ENCODE data around the gene ASH1L.
"Not testable (repeated sequence)": the region's sequence is repeated elsewhere in the genome, so short reads cannot be mapped to it uniquely, and the experiment has no call there.

Gene ASH1L

DNA sequence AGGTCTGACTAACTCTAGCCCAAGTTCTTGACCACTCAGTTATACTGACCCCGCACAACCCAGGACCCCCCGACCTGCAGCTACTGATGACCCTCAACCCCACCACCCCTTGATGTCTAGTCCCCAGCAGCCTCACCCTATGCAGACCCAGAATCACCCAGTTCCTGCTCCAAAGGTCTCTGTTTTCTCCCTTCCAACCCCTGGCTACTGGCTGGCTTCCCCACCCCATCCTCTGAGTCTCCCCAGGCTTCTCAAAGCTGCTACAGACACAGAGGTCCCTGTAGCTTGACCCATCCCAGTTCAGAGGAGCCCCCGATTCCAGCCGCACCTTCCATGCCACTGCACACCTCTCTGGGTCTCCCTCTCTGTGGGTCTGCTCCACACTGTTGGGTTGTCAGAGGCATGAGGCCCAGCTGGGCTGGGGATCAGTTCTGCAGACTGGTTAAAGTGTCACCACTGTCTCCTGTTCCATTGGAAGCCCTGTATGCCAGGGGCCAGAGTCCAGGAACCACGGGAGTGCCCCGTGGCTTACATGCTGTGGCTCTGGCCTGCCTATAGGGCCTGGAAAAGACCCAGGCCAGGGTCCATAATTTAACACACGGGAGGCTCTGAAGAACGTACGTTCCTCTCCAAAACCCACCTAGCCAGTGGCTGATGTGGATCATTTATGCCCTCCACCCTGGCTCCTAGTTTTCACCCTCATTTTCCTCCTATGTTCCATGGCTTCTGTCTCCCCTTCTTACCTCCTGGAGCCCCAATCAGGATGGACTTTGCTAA, 261.9 kb downstream of the ASH1L start:
- no peak for DNase-seq

- DNase-seq = no peak
Observed at GRCh38 chr1:155300024-155300423, 262.6 kb downstream of the ASH1L start.

DNA sequence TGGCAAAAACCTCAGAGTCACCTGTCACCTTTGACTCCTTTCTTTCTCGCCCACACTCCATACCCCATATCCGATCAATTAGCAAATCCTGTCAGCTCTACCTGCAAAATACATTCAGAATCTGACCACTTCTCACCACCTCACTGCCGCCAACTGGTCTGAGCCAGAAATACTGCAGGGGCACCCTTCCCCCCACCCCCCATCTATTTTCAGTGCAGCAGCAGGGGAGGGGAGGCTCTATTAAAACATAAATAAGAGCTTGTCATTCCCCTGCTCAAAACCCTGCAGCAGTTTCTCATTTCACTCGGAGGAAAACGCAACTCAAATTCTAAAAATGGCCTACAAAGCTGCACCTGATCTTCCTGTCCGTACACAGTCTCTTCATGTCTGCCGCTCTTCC, 265.2 kb downstream of the ASH1L start:
- DNase-seq = no peak

DNA sequence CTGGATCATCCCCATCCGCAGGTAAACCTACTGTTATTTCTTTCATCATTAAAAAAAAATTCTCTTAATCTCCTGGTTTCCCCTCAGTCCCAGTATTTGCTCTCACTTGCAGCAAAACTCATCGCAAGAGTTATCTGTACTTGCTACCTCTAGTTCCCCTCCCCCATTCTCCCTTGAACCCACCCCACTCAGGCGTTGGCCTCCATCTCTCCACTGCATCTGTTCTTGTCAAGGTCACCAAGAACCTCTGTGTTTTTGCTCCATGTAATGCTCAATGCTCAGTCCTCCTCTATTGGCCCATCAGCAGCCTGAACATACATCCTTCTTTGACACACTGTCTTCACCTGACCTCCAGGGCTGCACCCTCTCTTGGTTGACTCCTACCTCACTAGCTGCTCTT, 265.9 kb downstream of the ASH1L start:
- DNase-seq = no peak

GRCh38 chr1:155295942-155296267, 266.7 kb downstream of the ASH1L start:
- DNase-seq = no peak

- no peak for DNase-seq
Observed at GRCh38 chr1:155295183-155295941, 267.2 kb downstream of the ASH1L start.

- no peak for DNase-seq
Observed at GRCh38 chr1:155294520-155295182, 268.0 kb downstream of the ASH1L start.

- no peak for DNase-seq
Observed at GRCh38 chr1:155293086-155293749, 269.4 kb downstream of the ASH1L start.

DNA sequence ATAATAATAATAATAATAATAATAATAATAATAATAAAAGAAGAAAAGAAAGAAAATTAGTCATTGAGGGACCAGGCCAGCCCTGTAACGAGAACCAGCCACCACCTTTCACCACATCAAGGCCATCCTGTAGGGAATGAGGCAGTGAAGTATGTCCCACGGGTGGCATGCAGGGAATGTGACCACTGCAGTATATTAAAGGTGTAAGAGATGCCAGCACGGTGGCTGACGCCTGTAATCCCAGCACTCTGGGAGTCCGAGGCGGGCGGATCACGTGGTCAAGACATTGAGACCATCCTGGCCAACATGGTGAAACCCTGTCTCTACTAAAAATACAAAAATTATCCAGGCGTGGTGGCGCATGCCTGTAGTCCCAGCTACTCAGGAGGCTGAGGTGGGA, 271.6 kb downstream of the ASH1L start:
- not testable (repeated sequence) for DNase-seq

DNA sequence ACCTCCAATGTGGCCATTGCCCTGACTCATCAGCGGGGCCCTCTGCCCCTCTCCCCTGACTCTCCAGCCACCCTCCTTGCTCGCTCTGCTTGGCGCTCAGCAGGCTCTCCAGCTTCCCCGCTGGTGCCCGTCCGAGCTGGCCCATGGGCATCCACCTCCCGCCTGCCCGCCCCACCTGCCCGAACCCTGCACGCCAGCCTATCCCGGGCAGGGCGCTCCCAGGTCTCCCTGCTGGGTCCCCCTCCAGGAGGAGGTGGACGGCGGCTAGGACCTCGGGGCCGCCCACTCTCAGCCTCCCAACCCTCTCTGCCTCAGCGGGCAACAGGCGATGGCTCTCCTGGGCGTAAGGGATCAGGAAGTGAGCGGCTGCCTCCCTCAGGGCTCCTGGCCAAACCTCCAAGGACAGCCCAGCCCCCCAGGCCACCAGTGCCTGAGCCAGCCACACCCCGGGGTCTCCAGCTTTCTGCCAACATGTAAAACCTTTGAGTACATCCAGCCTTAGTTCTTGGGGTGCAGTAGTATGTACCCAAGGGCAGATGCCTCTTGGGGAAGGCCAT, 274.5 kb downstream of the ASH1L start:
- DNase-seq = no peak

GRCh38 chr1:155286544-155286943, 276.1 kb downstream of the ASH1L start:
- DNase-seq = no peak

- no peak for DNase-seq
Observed at GRCh38 chr1:155285631-155286044, 277.0 kb downstream of the ASH1L start.
